Stimulated activated CD4-positive, alpha-beta T cell treated with anti-CD3 and anti-CD28 coated beads, Interleukin-2, amount 100 ng/mL, for 48 hours (primary cell): ENCODE results near the gene ISG20.

Experiments
- DNase-seq, 2 donors: peaks; one replicate each; pipeline ENCODE4 v3.0.0-alpha.2; 2020

The ISG20 gene

GRCh38 chr15:88638626-88639372 lies at the start of gene ISG20:
Gene ISG20, plus strand, starts transcription at chr15:88639016. Its CDS starts 351 bp downstream, at chr15:88639367.
- peak; percentile 83 to 87 for DNase-seq

- DNase-seq = no peak
Observed at GRCh38 chr15:88590759-88591158, 48.1 kb upstream of the ISG20 start.

GRCh38 chr15:88591384-88591783 lies 47.4 kb upstream of the ISG20 start:
- DNase-seq = no peak

- no peak for DNase-seq
Observed at GRCh38 chr15:88603885-88604284, 34.9 kb upstream of the ISG20 start.

- DNase-seq = no peak
Observed at GRCh38 chr15:88604381-88605188, 34.2 kb upstream of the ISG20 start.

- DNase-seq = peak; percentile 47 to 49
Observed at GRCh38 chr15:88605189-88606069, 33.4 kb upstream of the ISG20 start.

- DNase-seq = no peak
Observed at GRCh38 chr15:88606070-88606794, 32.6 kb upstream of the ISG20 start.

- no peak for DNase-seq
Observed at GRCh38 chr15:88607951-88608350, 30.9 kb upstream of the ISG20 start.

- no peak for DNase-seq
Observed at GRCh38 chr15:88608607-88609181, 30.1 kb upstream of the ISG20 start.

- no peak for DNase-seq
Observed at GRCh38 chr15:88609344-88610090, 29.3 kb upstream of the ISG20 start.

- DNase-seq = no peak
Observed at GRCh38 chr15:88610701-88611231, 28.1 kb upstream of the ISG20 start.

GRCh38 chr15:88612186-88612796 lies 26.5 kb upstream of the ISG20 start:
- no peak for DNase-seq

GRCh38 chr15:88613074-88613944 lies 25.5 kb upstream of the ISG20 start:
- no peak for DNase-seq

- DNase-seq = no peak
Observed at GRCh38 chr15:88615303-88616107, 23.3 kb upstream of the ISG20 start.

- no peak for DNase-seq
Observed at GRCh38 chr15:88616240-88616639, 22.6 kb upstream of the ISG20 start.

GRCh38 chr15:88617031-88617722 lies 21.6 kb upstream of the ISG20 start:
- DNase-seq = no peak

GRCh38 chr15:88617790-88618189 lies 21.0 kb upstream of the ISG20 start:
- no peak for DNase-seq

GRCh38 chr15:88618686-88619085 lies 20.1 kb upstream of the ISG20 start:
- DNase-seq = no peak
